HG03457 (cell line): ENCODE data around the gene FGFR3.

ENCODE experiments used
- ATAC-seq: cut with Tn5 transposase; IDR thresholded peaks from one replicate; pipeline ENCODE4 v1.9.1; 2021; ENCODE audit warnings: moderate number of reproducible peaks; ENCODE audit not compliant: unreplicated experiment

The FGFR3 gene

GRCh38 chr4:1792832-1793495 lies at the start of gene FGFR3:
FGFR3 (plus strand) TSS chr4:1793293; CDS start chr4:1793935, 642 bp downstream.
- no peak for ATAC-seq

GRCh38 chr4:1743551-1743950 lies 49.5 kb upstream of the FGFR3 start:
- ATAC-seq = no peak

GRCh38 chr4:1743975-1744374 lies 49.1 kb upstream of the FGFR3 start:
- ATAC-seq = no peak

DNA sequence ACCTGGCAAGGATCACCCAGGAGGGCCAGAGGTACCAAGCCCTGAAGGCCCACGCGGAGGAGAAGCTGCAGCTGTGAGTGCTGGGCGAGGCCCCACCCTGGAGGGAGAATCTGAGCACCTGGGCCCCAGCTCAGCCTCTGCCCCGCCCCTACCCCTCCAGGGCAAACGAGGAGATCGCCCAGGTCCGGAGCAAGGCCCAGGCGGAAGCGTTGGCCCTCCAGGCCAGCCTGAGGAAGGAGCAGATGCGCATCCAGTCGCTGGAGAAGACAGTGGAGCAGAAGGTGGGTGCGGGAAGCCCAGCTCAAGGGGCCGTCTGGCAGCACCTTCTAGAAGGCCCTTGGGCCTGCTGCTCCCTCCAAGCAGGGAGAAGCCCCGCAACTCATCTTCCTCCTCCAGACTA lies 48.5 kb upstream of the FGFR3 start:
- ATAC-seq = no peak

DNA sequence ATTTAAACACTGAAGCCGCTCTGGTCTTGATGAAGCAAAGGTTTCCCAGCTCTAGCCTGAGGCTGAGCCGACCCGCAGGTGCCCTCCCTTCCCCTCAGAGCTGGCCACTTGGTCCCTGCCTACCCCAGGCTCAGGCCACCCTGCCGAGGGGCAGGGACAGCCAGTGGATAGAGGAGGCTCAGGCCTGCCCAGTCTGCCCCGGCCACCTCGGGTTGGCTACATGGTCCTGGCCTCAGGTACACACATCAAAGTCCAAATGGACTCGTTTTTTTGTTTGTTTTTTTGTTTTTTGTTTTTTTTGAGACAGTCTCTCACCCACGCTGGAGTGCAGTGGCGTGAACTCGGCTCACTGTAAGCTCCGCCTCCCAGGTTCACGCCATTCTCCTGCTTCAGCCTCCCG lies 47.9 kb upstream of the FGFR3 start:
- ATAC-seq = no peak

GRCh38 chr4:1745697-1746096 lies 47.4 kb upstream of the FGFR3 start:
- no peak for ATAC-seq

DNA sequence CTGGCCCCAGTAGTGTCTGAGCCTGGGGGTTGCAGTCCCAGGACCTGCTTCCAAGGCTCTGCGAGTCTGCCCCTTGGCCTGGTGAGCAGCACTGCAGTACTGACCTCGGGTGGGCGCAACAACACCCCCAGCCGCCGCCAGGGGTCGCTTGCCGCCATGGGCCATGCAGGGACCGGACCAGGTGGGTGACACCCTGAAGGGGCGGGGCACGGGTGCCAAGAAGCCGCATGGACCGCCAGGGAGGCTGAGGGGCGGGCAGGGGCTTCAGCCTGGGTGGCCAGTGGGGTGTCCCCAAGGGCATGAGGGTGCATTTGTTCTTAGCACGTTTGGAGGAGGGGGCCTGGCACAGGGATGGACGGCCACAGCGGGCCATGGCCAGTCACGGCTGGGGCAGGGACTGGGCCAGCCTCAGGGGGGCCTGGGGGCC lies 46.8 kb upstream of the FGFR3 start:
- ATAC-seq = no peak

GRCh38 chr4:1746919-1747602 lies 46.0 kb upstream of the FGFR3 start:
- ATAC-seq = no peak

- no peak for ATAC-seq
These were observed 45.5 kb upstream of the FGFR3 start for GRCh38 chr4:1747603-1747967.

DNA sequence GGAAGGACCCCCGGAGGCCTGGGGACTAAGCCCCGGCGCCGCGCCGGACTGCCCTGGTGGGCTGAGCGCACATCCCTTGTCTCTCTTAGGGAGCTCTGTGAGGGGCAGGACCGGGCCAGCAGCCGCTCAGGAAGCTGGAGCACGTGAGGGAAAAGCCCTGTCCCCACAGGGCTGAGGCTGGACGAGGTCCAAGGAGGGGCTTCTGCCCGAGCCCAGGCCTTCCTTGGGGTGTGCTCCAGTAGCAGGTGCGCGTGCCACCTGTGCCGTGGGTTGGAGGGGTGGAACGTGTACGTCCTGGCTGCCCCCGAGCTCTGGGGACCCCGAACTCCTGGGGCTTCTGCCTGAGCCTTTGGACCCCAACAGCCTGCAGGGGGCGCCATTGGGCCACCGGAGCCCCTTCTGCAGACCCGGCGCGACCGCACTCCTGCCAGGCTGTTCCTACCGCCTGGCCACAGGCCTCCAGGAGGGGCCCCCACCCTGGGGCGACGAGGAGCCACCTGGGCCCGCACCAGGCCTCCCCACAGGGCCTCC lies 44.6 kb upstream of the FGFR3 start:
- no peak for ATAC-seq

- ATAC-seq = no peak
These were observed 43.7 kb upstream of the FGFR3 start for GRCh38 chr4:1749370-1749769.

- ATAC-seq = no peak
These were observed 43.3 kb upstream of the FGFR3 start for GRCh38 chr4:1749826-1750225.

- no peak for ATAC-seq
These were observed 42.5 kb upstream of the FGFR3 start for GRCh38 chr4:1750381-1751154.

- no peak for ATAC-seq
These were observed 41.8 kb upstream of the FGFR3 start for GRCh38 chr4:1751155-1751918.

- ATAC-seq = no peak
These were observed 41.2 kb upstream of the FGFR3 start for GRCh38 chr4:1751919-1752283.

- ATAC-seq = no peak
These were observed 40.6 kb upstream of the FGFR3 start for GRCh38 chr4:1752284-1753041.

GRCh38 chr4:1753294-1753696 lies 39.8 kb upstream of the FGFR3 start:
- ATAC-seq = no peak

GRCh38 chr4:1753697-1754311 lies 39.3 kb upstream of the FGFR3 start:
- ATAC-seq = no peak

DNA sequence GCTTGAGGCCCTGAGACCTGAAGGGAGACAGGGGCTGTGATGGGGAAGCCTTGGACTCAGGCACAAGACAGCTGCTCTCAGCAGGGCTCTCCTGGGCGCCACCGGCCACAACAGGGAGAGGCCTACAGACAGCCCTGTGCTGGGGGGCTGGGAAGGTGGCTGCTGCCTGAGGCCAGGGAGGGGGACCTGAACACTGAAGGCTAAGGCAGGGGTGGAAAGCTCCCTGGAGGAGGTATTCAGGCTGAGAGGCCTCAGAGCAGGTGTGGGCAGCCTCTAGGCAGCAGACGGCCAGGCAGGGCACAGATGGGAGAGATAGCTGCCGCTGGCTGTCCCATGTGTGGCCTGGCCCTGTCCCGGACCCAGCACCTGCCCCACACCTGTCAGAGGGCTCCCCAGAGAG lies 38.8 kb upstream of the FGFR3 start:
- ATAC-seq = no peak

DNA sequence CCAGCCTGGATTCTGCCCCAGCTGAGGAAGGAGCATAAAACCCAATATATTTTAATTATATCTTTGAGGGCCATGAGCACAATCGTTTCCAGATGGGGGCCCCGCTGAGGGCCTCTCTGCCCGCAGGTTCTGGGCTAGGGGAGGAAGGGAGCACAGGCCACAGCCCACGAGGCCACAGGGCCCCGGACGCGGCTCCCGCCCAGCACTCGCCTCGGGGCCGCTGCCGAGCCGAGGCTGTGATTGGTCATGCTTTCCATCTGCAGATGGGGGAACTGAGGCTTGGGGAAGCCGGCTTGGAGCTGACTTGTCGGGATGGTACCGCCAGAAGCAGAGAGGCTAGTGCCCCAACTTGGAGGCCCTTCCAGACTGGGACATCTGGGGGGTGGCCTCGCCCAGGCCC lies 37.8 kb upstream of the FGFR3 start:
- ATAC-seq = no peak
